Measurements from ENCODE around the gene FAM76A.

- TF ChIP-seq CTCF (IDR thresholded peaks at IDR 0.05; ENCODE audit: insufficient read depth, low read depth, low read length), result no peak
- no peak for TF ChIP-seq EZH2 (IDR thresholded peaks at IDR 0.05; ENCODE audit: insufficient read depth, low read length)
Observed at GRCh38 chr1:27811741-27812500, 86.2 kb downstream of the FAM76A start.
